HTERT RPE-1 (cell line): ENCODE results near the gene GNG7.
"Not testable (repeated sequence)": the region's sequence is repeated elsewhere in the genome, so short reads cannot be mapped to it uniquely, and the experiment has no call there.

Experiments
- in situ Hi-C: fragments of 300-500 bp; cut with MboI; formaldehyde crosslinking; loops from 4 replicates; pipeline ENCODE4 v1.14.3; 2020; ENCODE audit warnings: low sequenced_read_pairs

Gene GNG7

DNA sequence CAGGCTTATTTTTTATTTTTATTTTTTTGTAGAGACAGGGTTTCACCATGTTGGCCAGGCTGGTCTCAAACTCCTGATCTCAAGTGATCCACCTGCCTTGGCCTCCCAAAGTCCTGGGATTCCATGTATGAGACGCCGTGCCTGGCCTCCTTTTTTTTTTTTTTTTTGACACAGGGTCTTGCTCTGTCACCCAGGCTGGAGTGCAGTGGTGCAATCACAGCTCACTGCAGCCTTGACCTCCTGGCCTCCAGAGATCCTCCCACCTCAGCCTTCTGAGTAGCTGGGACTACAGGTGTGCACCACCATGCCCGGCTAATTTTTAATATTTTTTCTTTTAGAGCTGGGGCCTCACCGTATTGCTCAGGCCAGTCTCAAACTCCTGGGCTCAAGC is 159.4 kb downstream of the GNG7 start:
- in situ Hi-C loops, result not testable (repeated sequence)

DNA sequence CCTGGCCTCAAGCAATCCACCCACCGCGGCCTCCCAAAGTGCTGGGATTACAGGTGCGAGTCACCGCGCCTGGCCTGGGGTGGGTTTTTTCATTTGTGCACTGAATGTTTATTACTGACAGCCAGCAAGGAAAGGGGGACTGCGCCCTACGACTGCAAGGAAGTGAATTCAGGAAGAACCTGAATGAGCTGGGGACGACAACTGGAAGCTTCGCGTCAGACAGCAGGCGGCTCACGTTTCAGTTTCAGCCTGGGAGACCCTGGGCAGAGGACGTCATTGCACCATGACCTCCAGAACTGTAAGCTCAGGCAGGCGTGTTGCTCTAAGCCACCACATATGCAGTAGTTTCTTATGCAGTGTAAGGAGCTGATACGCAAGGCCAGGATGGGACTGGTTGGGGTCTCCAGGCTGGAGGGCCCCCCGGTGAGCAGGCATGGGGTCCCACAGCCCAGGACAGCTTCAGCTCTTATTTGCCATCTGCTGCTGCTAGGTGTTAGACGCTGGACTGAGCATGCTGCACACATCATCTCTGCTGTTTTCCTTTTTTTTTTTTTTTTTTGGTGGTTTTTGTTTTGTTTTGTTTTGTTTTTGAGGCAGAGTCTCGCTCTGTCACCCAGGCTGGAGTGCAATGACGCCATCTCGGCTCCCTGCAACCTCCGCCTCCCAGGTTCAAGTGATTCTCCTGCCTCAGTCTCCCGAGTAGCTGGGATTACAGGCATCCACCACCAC is 160.0 kb downstream of the GNG7 start:
- in situ Hi-C loops, result no loop called here

DNA sequence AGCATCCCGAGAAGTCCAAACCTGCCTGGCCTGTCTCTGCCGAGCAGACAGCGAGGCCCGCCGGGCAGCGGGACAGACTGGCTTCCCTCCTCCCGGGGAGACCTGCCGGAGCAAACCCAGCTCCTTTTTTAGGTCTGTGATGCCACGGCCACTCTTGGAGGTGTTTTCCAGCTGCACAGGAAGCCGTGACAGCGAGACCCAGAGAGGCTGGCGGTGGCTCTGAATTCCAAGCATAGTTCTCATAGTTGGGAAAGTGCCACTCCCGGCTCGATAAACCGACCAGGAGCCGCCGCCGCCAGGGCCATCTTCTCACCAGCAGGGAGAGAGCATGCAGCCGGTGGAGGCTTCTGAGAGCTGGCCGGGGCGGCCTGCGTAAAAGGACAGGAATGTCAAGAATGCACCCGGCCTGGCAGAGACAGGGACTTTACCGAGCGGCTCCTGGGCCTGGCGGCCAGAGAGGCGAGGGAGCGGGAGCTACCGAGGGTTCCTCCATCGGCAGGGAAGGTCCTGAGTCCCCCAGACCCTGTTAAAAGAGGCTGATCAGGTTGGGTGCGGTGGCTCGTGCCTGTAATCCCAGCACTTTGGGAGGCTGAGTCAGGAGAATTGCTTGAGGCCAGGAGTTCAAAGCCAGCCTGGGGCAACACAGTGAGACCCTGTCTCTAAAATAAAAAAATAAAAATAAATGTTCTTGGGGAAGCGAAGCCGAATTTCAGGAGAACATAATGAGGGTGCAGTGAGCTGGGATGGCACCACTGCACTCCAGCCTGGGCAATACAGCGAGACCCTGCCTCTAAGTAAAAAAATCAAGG is 161.6 kb downstream of the GNG7 start:
- in situ Hi-C loops, result no loop called here

DNA sequence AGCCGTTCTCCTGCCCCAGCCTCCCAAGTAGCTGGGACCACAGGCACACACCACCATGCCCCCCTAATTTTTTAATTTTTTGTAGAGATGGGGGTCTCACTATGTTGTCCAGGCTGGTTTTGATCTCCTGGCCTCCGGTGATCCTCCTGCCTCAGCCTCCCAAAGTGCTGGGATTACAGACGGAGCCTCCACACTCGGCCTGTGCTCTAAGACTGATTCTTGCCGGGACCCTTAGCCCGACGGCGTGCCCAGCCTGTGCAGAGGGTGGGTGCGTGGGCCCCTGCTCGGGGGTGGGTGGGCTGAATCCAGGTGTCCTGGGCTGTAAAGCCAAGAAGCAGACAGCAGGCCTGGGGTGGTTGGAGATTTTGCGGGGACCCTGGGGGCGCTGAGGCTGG is 162.2 kb downstream of the GNG7 start:
- in situ Hi-C loops, result no loop called here

DNA sequence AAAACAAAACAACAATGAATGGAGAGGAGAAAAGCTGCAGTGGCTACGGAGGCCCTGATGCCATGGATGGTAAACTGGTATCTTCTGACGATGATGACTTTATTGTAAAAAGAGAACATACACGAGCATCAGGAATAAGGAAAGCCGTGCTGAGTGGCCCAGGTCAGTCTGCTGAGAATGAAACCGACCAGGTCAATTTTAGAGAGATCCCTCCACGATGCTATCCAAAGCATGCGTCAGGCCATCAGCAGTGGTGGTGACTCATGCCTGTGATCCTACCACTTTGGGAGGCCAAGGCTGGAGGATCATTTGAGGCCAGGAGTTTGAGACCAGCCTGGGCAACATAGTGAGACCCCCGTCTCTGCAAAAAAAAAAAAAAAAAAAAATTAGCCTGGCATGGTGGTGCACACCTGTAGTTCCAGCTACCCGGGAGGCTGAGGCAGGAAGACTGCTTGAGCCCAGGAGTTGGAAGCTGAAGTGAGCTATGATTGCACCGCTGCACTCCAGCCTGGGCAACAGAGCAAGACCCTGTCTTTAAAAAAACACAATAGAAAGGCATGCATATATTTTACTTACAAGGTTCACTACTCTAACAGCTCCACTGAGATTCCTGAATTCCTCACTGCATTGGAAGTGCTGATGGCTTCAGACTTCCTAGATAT is 164.3 kb downstream of the GNG7 start:
- in situ Hi-C loops, result no loop called here

DNA sequence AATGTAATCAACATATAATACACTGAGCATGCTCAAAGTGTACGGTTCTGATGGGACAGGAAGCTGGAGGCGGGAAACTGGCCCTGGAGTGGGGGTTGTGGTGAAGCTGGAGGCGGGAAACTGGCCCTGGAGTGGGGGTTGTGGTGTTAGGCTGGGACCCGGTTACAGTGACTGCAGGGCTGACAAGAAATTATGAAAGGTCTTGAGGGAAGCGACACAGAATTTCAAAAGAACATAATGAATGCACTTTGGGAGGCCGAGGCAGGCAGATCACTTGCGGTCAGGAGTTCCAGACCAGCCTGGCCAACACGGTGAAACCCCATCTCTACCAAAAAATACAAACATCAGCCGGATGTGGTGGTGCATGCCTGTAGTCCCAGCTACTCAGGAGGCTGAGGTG is 164.9 kb downstream of the GNG7 start:
- in situ Hi-C loops, result not testable (repeated sequence)

DNA sequence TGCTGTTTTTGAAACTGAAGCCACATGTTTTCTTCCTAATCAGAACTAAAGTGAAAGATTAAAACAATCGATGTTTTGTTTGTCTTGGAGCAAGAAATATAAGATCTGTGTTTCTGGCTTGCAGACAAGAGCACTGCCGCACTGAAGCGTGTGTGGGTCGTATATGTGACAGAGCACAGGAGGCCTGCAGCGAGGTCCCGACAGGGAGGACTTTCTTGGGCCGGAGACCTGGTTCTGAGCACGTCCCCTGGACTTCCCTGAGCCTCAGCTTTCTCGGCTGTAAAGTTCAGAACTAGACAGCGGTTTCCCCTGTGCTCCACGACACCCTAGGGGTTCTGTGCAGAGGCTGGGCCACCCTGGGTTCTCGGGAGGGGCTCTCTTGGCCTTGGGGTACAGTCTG is 166.0 kb downstream of the GNG7 start:
- in situ Hi-C loops, result no loop called here

DNA sequence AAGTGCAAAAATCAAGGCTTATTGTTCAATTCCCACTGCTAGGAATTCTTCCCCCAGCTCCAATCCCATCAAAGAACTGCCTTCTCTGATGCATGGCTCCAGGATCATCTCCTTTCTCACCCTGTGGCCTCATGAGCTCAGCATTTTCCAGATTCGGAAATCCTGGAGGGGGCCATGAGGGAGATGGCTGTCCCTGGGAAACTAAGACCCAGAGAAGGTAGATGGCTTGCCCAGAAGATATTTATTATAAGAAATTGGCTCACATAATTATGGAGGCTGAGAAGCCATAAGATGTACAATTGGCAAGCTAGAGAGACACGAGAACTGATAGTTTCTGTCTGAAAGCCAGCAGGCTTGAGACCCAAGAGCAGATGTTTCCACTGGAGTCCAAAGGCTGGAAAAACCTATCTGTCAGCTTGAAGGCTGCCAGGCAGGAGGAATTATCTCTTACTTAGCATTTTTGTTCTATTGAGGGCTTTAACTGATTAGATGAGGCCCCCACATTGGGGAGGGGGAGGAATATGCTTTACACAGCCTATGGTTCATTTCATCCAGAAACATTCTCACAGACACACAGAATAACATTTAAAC is 168.0 kb downstream of the GNG7 start:
- in situ Hi-C loops, result no loop called here

DNA sequence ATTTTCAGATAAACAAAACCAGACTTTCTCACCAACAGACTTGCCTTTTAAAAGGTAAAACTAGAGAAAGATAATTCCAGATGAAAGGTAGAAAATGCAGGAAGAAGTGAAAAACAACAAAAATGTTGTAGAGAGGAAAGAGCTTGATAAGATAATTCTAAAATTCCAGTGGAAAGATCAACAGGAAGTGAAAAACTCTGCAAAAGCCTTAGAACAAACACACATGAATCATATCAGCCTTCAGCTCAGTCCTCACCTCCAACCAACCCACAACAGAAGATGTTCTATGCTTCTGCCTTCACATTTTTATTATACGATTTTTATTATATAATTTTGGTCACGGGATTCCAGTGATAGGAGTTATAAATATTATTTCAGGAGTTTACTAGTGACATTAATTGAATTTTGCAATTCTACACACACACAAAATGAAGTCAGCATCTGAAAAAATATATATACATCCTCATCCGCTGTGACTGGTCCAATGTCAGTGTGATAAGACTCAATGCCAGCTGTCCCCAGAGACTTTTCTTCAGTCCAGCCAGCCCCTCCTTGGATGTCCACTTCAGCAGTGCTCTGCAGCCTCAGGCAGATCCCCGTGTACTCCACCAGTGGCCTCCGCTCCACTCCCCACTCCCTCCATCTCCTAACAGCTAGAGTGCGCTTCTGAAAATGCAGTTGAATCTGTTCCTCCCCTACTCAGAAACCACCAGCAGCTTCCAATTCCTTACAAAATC is 168.6 kb downstream of the GNG7 start:
- in situ Hi-C loops, result no loop called here

DNA sequence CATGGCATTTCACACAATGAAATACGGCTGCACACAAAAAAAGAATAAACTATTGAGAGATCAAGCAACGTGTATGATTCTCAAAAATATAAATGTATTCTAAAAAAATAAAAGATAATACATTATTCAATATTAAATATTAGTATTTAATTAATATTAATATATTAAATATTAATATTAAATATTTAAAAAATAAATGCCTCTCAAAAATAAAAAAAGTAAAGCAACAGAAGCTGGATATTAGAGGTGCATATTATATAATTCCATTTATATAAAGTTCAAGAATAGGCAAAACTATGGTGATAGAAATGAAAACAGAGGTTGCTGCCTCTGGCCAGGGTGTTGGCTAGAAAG is 169.4 kb downstream of the GNG7 start:
- in situ Hi-C loops, result no loop called here

DNA sequence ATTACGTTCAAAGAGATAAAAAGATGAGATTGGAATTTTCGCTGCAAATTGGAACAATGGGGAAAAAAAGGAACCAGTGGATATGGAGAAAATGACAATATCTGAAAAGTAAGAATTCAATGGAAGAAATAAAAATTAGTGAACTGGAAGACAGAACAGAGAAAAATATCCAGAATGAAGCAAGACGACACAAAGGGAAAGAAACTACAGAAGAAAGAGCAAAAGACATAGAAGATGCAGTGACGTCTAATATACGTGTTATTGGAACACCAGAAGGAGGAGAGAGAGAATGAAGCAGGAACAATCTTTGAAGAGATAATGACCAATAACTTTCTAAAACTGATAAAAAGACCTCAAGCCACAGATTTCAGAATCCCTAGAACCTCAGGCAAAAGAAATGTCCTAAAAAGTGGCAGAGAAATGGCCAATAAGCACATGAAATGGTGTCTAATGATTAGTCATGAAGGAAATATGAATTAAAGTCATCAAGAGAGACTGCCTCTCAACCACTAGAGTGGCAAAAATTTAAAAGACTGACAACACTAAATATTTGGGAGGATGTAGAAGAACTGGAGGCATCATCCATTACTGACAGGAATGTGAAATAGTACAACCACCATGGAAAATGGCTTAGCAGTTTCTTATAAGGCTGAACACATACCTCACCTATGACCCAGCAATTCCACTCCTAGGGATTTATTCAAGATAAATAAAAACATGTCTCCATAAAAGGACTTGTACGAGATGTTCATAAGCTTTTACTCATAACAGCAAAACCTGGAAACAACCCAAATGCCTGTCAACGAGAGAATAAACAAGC is 170.0 kb downstream of the GNG7 start:
- in situ Hi-C loops, result no loop called here

DNA sequence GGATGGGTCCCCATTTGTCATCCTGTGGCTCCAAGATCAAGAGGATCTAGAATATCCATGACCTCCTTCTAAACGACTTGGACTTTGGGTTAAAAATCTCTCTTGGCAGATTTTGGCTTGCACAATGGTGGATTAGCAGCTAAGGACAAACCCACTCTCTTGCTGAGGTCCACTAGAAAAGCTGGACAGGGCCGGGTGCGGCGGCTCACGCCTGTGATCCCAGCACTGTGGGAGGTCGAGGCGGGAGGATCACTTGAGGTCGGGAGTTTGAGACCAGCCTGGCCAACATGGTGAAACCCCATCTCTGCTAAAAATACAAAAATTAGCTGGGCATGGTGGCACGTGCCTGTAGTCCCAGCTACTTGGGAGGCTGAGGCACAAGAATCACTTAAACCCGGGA is 172.6 kb downstream of the GNG7 start:
- in situ Hi-C loops, result not testable (repeated sequence)

DNA sequence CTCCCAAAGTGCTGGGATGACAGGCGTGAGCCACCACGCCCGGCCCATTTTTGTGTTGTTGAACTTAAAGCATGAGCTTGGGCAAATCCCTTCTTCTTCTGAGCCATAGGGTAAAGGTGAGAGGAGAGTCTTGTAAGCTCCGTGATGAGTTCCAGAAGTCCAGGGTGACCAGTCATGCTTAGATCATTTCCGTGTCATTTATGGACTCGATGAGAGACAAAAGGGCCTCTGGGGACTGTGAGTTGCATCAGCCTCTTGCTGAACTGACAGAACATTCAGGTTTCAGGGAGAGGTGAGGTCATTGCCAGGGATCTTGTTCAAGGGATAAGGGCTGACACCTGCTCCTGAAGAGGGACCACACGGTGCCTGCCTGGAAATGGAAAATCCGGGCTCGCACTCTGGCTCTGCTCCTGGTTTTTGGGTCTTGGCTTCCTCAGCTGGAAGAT is 173.0 kb downstream of the GNG7 start:
- in situ Hi-C loops, result no loop called here

DNA sequence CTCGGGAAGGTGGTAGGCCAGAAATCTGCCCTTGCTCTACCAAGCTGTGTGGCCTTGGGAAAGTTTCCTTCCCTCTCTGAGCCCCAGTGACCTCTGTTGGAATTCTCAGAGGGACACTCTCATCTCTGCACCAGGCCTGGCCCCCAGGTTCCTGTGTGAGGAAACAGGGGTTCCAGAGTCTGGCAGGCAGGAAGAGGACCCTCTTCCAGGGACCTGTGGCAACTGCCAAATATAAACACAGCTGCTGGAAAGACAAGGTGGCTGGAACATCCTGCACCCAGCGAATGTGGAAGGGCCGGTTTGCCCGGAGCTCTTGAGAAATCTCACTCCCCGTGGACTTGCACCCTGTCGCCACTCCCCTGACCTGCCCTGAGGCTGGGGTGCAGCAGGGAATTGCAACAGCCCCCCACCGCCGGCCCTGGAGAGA is 173.8 kb downstream of the GNG7 start:
- in situ Hi-C loops, result no loop called here

DNA sequence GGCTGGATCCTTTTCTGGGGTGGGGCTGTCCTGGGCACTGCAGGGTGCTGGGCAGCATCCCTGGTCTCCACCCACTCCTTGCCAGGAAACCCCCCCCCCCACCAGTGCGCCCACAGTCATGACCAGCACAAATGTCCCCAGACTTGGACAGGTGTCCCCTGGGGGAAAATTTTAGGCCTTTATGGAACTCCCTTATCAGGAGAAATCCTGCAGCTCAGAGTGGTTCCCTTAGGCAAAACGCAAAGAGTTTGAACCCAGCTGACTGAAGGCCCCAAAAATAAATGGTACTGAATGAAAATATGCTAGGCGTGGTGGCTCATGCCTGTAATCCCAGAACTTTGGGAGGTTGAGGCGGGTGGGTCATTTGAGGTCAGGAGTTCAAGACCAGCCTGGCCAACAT is 174.8 kb downstream of the GNG7 start:
- in situ Hi-C loops, result no loop called here

DNA sequence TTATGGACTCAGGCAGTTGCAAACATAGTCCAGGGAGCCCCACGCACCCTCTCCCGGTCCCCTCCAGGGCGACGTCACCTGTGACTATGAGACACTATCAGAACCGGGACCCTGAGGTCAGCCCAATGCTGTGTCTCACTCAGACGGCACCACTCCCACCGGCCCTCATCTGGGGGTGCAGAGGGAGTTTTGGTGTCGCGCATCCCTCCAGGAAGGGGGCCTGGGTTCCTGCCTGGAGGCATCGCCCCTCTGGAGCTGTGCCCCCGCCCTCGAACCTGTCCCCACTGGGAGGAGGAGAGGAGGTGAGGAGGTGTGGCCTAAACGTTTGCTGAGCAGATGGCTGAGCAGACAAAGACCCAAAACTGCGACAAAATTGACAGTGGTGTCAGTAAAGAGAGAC is 175.3 kb downstream of the GNG7 start:
- in situ Hi-C loops, result no loop called here

DNA sequence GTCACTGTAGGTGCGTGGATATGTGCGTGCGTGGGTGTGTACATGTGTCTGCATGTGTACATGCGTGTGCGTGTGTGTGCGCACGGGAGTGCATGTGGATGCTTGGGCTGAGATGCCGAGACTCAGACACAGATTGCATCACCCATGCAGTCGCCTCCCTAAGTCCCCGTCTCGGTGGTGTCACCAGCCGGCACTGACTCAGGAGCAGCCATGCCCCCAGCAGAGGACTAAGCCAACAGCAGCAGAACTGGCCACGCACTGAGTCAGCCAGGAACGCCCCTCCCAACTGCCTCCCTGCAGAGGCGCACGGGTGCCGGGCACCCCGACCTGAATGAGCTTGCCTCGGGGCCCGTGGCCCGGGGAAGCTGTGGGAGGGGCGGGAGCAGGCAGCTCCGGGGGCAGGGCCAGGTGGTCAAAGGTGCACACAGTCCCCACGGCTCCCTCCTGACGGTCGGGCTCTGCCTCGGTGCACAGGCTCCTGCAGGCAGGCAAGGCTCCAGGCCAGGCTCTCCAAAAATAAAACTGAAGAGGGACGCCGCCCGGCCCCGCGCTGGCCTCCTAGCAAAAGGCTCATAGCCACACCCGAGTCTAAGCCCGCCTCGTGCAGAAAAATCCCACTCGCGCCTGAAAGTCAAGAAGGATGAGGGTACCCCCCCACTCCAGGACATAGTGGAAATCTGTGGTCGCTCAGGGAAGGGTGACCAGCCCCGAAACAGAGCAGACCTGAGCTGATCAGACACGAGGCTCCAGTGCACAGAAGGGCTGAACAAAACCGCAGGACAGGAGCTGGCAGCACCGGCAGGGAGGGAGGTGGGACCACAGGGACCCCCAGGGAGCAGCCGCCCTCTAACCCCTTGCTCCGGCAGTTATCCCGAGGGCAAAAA is 177.4 kb downstream of the GNG7 start:
- in situ Hi-C loops, result no loop called here

DNA sequence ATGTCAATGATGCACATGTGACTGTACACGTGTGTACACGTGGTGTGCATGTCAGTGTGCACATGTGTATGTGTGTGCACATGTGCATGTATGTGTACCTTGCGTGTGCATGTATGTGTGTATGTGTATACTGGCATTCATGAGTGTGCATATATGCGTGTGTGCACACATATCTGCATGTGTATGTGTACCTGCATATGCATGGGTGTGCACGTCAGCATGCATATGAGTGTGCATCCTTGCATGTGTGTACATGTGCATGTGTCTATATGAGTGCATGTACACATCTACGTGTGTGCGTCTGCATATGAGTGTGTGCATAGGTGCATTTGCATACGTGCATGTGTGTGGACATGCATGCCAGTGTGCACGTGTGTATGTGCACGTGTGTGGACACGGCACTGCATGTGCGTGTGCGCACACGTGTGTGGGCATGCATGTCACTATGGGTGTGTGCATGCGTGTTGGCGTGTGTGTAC is 178.1 kb downstream of the GNG7 start:
- in situ Hi-C loops, result no loop called here
